NCI-H524 treated with DMSO at 0.1 percent for 48 hours (cell line): Measurements from ENCODE around the gene FBLN7.
"Not testable (repeated sequence)": the region's sequence is repeated elsewhere in the genome, so short reads cannot be mapped to it uniquely, and the experiment has no call there.

Experiments
- DNase-seq: peaks from one replicate; lab custom pipeline; 2025; lab: John Stamatoyannopoulos, UW

The FBLN7 gene

GRCh38 chr2:112138159-112139032, at the start of gene FBLN7:
Gene FBLN7 (plus strand): TSS chr2:112138385. CDS start chr2:112138656, 271 bp downstream.
- no peak for DNase-seq

- no peak for DNase-seq
Observed at GRCh38 chr2:112089375-112089774, 48.8 kb upstream of the FBLN7 start.

GRCh38 chr2:112092286-112093041, 45.7 kb upstream of the FBLN7 start:
- no peak for DNase-seq

GRCh38 chr2:112093216-112093615, 45.0 kb upstream of the FBLN7 start:
- no peak for DNase-seq

GRCh38 chr2:112095681-112096080, 42.5 kb upstream of the FBLN7 start:
- DNase-seq: no peak

GRCh38 chr2:112096098-112096497, 42.1 kb upstream of the FBLN7 start:
- DNase-seq: no peak

- no peak for DNase-seq
Observed at GRCh38 chr2:112108178-112108832, 29.9 kb upstream of the FBLN7 start.

GRCh38 chr2:112109278-112109677, 28.9 kb upstream of the FBLN7 start:
- DNase-seq: no peak

- DNase-seq: no peak
Observed at GRCh38 chr2:112110966-112111365, 27.2 kb upstream of the FBLN7 start.

GRCh38 chr2:112113354-112113753, 24.8 kb upstream of the FBLN7 start:
- not testable (repeated sequence) for DNase-seq

- DNase-seq: no peak
Observed at GRCh38 chr2:112118148-112118547, 20.0 kb upstream of the FBLN7 start.

- DNase-seq: no peak
Observed at GRCh38 chr2:112121682-112122254, 16.4 kb upstream of the FBLN7 start.

- DNase-seq: no peak
Observed at GRCh38 chr2:112129060-112129459, 9.1 kb upstream of the FBLN7 start.

GRCh38 chr2:112133344-112133743, 4.8 kb upstream of the FBLN7 start:
- no peak for DNase-seq

GRCh38 chr2:112134120-112134519, 4.1 kb upstream of the FBLN7 start:
- no peak for DNase-seq

- DNase-seq: no peak
Observed at GRCh38 chr2:112136096-112136495, 2.1 kb upstream of the FBLN7 start.

- no peak for DNase-seq
Observed at GRCh38 chr2:112137516-112138158, 548 bp upstream of the FBLN7 start.

- DNase-seq: not testable (repeated sequence)
Observed at GRCh38 chr2:112139033-112139614, 939 bp downstream of the FBLN7 start.

- not testable (repeated sequence) for DNase-seq
Observed at GRCh38 chr2:112139661-112140204, 1.5 kb downstream of the FBLN7 start.

- DNase-seq: no peak
Observed at GRCh38 chr2:112140205-112140802, 2.1 kb downstream of the FBLN7 start.
